NCI-H1436 (cell line): ENCODE results near the gene GTF2IRD1.
"Not testable (repeated sequence)": the region's sequence is repeated elsewhere in the genome, so short reads cannot be mapped to it uniquely, and the experiment has no call there.

ENCODE experiments used
- DNase-seq: peaks from one replicate; lab custom pipeline; 2025; lab: John Stamatoyannopoulos, UW

Gene GTF2IRD1

GRCh38 chr7:74516214-74516613 lies 62.5 kb downstream of the GTF2IRD1 start:
- no peak for DNase-seq

DNA sequence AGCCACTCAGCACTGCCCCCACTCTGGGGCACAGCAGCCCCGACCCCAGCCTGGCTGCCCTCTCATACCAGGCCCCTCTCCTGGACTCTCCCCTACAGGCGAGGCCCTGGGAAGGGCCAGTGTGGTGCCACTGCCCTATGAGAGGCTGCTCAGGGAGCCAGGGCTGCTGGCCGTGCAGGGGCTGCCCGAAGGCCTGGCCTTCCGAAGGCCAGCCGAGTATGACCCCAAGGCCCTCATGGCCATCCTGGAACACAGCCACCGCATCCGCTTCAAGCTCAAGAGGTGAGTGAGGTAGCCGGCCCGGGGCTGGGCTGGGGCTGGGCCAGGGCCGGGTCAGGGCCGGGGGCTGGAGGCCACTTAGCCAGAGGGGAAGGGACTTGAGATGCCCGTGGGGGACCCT lies 64.3 kb downstream of the GTF2IRD1 start:
- no peak for DNase-seq

GRCh38 chr7:74518654-74519053 lies 64.9 kb downstream of the GTF2IRD1 start:
- DNase-seq: no peak

DNA sequence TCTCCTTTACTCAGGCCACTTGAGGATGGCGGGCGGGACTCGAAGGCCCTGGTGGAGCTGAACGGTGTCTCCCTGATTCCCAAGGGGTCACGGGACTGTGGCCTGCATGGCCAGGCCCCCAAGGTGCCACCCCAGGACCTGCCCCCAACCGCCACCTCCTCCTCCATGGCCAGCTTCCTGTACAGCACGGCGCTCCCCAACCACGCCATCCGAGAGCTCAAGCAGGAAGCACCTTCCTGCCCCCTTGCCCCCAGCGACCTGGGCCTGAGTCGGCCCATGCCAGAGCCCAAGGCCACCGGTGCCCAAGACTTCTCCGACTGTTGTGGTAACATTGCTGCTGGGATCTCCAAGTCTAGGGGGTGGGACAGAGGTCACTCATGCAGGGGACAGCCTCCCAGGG lies 65.7 kb downstream of the GTF2IRD1 start:
- DNase-seq: no peak

DNA sequence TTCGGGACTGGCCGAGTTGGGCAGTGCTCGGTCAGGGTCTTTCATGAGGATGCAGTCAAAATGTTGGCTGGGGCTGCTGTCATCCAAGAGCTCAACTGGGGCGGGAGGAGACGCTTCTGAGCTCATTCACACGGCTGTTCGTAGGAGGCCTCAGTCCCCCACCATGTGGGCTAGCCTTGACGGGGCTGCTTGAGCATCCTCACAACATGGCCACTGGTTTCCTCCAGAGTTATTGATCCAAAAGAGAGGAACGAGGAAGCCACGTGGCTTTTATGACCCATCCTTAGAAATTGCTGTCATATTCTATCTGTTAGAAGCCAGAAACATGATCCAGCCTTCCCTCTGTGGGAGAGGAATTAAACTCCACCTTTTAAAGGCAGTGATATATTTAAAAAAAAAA lies 68.1 kb downstream of the GTF2IRD1 start:
- no peak for DNase-seq

DNA sequence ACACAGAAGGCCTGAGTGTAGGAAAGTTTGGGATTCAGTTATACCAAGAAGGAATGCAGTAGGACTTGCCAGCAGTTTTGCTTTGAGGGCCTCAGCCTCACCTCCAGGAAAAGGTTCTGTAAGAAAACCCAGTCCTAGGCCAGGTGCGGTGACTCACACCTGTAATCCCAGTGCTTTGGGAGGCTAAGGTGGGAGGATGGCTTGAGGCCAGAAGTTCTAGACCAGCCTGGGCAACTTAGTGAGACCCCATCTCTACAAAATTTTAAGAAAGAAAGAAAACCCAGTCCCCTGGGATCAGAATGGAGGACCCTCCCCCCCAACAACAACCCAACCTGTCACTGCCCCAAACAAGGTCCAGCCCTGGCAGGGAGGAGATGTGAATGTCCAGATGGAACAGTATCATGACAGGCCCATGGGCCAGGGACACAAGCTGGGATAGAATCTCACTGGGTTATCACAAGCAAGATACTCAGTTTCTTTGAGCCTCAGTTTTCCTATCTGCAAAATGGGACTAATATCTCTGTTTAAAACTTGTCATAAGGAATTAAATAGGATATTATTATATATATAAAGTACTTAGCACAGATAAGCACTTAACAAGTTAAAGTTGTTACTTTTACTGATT lies 68.7 kb downstream of the GTF2IRD1 start:
- DNase-seq: no peak

- DNase-seq: no peak
These were observed 69.3 kb downstream of the GTF2IRD1 start for GRCh38 chr7:74523015-74523414.

DNA sequence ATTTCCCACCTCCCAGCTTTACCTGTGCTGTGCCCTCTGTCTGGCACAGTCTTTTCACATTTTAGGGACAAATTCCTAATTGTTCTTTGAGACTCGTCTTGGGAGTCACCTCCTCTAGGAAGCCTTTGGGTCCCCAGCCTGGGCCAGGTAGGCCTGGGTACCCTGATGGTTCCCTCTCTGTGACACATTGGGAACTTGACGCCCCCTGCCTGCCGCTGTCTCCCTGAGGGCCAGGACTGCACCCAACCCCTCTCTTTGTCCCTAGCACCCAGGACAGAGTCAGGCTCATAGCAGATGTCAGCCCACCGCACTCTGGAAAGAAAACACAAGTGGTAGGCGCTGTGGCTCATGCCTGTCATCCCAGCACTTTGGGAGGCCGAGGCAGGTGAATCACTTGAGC lies 71.4 kb downstream of the GTF2IRD1 start:
- no peak for DNase-seq

- peak; percentile 87 for DNase-seq
These were observed 72.2 kb downstream of the GTF2IRD1 start for GRCh38 chr7:74525881-74526280.

DNA sequence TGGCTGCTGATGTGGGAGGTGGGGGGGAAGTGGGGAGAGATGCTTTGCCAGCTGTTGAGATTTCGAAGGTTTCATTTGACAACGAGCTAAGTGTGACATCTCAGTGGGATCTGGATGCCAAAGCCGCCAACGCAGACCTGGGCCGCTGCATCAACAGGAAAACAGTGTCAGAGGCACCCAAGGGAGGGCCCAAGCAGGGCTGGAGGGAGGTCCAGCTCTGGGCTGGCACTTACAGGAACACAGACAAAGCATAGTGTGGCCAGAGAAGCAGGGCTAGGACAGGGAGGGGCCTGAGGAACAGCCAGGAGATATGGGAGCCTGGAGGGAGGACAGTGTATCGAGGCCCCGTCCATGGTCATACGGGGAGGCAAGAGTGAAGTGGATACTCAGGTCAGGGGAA lies 73.1 kb downstream of the GTF2IRD1 start:
- DNase-seq: no peak

DNA sequence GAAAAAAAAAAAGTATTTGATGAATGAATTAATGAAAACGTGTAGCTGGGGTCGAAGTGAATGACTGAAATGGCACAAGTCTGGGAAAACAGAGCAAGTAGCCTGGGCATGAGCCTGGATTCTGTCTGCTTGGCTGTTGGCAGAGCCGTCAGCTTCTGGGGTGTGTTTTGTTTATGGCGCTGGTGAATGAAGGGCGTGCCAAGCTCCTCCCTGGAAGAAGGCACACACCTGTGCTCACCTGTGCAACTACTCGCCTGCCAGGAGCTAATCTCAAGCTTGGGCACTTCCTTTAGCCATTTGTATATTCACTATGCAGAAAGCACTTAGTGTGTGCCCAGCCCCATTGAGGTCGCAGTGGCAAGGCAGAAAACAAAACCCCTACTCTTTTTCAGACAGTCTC lies 74.1 kb downstream of the GTF2IRD1 start:
- DNase-seq: no peak

- not testable (repeated sequence) for DNase-seq
These were observed 75.1 kb downstream of the GTF2IRD1 start for GRCh38 chr7:74528773-74529172.

GRCh38 chr7:74535951-74536356 lies 82.2 kb downstream of the GTF2IRD1 start:
- no peak for DNase-seq

GRCh38 chr7:74541937-74542336 lies 88.2 kb downstream of the GTF2IRD1 start:
- not testable (repeated sequence) for DNase-seq

GRCh38 chr7:74542558-74543117 lies 88.9 kb downstream of the GTF2IRD1 start:
- DNase-seq: peak; percentile 66

DNA sequence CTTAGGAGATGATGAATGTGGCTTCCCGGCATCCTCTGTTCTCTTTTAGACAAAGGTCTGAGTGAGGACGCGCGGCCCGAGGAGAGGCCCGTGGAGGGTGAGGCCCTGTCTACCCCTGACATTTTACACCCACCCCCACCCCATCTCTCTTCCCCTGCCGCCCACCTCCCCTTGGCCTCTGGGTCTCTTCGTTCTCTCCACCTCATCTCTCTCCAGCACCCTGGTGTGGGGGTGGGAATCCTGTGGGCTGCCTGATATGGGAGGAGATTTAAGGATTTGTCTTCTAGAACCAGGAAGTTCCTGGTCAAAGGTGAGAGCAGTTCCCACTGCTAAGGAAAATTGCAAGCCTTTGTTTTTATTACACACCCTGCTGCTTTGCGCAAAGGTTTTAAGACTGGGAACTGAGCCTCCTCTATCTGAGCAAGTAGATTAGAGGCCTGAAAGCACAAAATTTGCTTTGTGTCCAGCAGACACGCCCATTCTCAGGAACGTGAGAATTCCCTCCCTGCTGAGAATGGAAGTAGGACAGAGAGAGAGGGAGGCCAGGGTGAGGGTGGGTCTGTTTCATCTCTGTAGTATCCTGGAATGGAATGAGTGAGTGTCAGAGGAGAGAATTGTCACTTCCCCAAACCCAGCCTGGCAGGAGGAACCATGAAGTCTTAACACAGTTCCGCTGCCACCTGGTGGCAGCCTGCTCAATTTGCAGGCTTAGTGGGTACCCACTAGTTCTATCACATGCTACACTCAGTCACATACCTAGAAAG lies 91.2 kb downstream of the GTF2IRD1 start:
- no peak for DNase-seq

DNA sequence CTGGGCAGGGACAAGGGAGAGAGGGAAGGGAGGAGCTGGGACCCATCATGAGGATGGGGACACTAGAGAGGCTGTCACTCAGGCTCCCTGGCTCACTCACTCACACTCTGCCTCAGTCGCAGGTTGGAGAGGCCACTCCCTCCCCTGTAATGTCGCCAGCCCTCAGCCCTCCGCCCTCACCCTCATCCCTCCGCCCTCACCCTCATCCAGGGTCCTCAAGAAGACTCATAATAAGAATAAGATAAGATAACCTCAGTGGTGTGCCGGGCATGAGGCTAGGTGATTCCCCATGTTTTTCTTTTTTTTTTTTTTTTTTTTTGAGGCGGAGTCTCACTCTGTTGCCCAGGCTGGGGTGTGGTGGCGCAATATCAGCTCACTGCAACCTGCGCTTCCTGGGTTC lies 92.2 kb downstream of the GTF2IRD1 start:
- DNase-seq: no peak

DNA sequence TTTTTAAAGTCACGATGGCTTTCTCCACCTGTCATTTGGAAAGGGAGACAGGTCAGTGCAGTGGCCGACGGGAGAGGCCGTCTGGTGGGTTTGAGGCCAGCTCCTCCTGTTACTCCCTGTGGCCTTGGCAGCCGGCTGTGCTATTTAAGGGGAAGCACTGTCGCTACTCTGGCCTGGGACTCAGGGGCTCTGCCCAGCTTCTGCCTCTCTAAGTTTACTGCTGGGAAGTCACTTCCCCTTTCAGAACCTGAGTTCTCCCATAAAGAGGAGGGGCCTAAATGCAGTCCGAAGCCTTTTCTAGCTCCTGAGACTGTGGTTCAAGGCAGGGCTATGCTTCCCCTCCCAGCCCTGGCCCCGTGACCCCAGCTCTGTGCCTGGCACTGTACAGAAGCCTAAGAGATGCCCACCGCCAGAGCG lies 99.9 kb downstream of the GTF2IRD1 start:
- not testable (repeated sequence) for DNase-seq

DNA sequence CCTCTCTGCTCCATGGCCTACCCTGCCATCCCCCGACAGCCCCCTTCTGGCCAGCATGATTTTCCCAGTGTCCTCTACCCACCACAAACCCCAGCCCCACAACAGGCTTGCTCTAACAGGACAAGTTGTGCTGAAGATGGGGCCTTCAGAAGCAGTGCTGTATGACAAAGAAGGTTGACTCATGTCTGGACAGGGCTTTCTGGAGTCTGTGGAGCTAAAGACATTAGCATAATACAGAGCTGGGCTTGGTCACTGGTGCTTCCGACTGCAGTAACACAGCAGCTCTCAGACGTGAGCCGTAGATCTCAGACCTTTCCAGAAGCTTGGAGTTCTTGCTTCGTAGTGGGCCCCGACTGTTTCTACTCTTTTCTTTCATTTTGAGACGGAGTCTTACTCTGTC lies 100.5 kb downstream of the GTF2IRD1 start:
- no peak for DNase-seq

- no peak for DNase-seq
These were observed 106.5 kb downstream of the GTF2IRD1 start for GRCh38 chr7:74560086-74560719.

- DNase-seq: no peak
These were observed 108.3 kb downstream of the GTF2IRD1 start for GRCh38 chr7:74561898-74562613.

- not testable (repeated sequence) for DNase-seq
These were observed 109.9 kb downstream of the GTF2IRD1 start for GRCh38 chr7:74563639-74564038.
